ENCODE measurements around the gene SPTLC1.
"Not testable (repeated sequence)": the region's sequence is repeated elsewhere in the genome, so short reads cannot be mapped to it uniquely, and the experiment has no call there.

Gene SPTLC1

DNA sequence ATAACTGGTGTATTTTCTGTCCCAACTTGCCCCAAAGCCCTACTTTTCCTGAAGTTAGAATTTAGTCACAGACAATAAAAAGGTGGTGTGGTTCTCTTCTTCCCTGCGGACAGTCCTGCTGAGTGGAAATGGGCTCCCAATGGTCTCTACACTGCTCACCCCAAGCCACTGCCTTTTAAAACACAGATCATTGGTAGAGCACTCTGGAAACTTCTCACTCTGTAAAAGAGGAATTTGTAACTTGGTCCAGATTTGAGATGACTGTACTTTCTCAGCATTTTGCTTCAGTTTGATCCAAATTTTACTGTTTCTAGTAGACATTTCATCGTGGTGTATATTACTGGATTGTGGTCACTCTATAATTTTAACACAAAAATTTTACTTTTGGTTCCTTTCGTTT, 84.8 kb downstream of the SPTLC1 start:
- no peak for DNase-seq

DNA sequence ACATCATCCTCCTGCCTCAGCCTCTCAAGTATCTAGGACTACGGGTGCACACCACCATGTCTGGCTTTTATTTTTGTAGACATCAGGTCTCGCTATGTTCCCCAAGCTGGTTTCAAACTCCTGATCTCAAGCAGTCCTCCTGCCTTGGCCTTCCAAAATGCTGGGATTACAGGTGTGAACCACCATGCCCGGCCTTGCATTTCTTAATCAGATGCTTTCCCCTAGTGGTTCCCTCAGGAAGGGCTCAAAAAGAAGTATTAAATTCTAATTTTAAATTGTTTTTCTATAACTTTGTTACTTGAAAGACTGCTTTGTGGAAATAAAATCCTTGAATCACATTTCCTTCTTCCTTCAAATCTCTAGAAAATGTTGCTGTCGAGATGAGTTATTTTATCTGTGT, 85.7 kb downstream of the SPTLC1 start:
- DNase-seq = no peak

DNA sequence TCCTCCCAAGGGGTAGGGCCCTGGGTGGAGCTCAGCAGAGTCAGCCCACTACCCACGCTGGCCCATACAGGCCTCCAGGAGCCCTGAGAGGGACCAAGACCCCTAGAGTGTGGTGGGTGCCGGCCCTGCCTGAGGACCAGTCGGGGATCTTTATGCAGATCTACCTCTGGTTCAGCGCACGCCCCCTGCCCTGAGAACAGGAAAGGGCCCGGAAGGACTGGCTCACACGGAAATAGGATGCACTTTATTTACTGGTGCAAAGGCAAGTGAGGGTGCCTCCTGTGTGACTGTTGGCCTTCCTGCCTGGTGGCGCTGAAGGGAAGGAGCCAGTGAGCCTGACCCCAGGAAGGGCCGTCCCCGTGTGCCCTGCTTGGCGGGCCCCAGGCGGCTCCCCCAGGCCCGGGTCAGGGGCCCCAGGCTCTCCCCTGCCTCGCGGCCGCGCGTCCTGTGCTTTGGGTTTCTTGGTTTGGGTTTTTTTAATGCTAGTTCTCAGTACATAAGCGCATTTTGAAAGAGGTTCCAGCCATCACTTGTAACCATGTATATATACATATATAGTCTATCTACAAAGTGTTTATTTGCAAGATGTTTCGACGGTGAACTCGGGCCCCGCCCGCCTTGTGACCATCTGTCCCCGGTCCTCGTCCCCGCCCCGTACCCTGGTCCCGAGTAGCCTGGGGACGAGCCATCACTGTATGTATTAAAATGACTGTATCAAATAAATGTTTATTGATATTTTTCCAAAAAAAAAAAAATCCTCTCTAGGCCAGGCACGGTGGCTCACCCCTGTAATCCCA, 88.8 kb downstream of the SPTLC1 start:
- DNase-seq = no peak

DNA sequence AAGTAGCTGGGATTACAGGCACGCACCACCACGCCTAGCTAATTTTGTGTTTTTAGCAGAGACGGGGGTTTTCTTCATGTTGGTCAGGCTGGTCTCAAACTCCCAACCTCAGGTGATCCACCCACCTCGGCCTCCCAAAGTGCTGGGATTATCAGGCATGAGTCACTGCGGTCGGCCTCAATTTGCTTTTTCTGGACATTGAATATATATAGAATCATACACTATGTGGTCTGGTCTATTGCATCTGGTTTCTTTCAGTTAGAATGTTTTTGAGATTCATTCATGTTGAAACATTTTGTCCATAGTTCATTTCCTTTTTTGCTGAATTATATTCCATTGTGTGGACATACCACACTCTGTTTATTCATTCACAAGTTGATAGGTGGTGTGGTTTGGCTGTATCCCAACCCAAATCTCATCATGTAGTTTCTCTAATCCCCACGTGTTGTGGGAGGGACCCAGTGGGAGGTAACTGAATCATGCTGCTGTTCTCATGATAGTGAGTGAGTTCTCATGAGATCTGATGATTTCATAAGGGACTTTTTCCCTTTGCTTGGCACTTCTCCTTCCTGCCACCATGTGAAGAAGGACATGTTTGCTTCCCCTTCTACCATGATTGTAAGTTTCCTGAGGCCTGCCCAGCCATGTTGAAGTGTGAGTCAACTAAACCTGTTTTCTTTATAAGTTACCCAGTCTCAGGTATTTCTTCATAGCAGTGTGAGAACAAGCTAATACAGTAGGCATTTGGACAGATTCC, 93.2 kb downstream of the SPTLC1 start:
- DNase-seq = peak; percentile 84

DNA sequence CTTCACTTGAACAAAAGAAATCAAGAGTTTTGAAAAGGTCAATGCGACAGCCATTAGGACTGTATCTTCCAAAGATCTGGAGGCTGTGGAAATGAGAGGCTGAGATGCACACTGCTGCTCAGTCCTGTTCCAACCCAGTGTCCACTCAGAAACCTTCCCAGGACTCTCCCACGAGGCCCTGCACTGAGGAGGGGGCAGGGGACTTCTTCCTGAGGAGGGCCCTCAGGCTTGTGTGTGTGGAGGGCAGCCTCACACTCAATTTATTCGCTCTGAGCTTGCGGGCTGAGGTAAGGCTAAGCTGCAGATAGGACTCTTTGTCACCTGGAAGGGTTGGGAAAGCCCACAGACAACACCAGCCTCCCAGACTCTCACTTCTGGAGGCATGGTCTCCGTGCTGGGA, 95.6 kb downstream of the SPTLC1 start:
- DNase-seq = no peak

DNA sequence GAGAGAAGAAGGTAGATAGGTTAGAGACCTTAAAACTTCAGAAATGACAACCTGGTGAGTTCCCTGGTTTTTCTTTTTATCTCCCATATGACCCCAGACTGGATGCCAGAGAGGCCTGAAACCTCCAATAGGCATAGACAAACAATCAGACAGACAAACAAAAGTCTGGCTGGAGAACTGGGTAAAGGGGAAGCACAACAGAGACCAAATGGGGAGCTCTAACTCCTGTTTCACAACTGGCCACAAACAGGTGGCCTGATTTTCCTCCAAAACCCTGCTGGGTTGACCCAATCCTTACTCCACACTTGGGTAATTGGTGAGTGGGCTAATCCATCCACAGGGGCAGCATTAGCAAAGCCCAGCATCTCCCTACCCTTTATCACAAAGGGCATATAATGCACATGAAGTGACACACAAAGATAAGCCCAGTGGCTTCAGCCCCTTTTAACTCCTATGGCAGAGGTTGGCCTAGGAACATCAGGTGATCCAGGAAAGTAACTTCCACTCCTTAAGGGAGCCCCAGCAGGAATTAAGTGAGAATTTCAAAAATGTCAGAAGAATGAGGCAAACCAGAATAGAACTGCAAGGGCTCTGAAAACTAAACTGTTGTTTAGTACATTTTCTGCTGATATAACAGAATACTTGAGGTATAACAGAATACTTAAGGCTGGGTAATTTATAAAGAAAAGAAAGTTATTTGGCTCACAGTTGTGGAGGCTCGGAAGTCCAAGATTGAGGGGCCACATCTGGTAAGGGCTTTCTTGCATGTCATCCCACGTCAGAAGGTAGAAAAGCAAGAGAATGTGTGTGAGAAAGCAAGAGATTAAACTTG, 104.3 kb downstream of the SPTLC1 start:
- DNase-seq = peak; percentile 21

DNA sequence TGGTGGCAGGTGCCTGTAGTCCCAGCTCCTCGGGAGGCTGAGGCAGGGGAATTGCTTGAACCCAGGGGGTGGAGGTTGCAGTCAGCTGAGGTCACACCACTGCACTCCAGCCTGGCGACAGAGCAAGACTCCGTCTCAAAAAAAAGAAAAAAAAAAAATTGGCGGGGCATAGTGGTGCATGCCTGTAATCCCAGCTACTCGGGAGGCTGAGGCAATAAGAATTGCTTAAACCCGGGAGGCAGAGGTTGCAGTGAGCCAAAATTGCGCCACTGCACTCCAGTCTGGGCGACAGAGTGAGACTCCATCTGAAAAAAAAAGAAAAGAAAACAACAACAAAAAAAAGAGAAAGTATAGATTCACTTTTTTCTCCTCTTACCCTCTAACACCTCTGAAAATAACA, 105.0 kb downstream of the SPTLC1 start:
- DNase-seq = not testable (repeated sequence)

DNA sequence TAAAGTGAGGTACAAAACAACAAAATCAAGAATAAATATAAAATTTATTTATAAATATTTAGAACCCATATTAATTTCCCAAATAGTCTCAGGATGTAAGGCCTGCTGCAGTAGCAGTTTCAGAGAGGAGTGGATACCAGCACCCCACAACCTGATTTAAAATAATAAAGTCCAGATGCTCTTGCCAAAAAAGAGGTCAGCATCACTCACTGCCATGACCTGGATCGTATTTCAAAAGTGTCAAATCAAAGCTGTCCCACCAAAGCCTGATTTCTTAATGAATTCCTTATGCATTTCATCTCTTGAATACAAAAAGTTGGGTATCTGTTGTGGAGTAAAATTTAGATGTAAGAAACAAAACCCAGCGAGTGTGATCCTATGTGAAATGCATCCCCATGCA, 107.2 kb downstream of the SPTLC1 start:
- DNase-seq = peak; percentile 45

DNA sequence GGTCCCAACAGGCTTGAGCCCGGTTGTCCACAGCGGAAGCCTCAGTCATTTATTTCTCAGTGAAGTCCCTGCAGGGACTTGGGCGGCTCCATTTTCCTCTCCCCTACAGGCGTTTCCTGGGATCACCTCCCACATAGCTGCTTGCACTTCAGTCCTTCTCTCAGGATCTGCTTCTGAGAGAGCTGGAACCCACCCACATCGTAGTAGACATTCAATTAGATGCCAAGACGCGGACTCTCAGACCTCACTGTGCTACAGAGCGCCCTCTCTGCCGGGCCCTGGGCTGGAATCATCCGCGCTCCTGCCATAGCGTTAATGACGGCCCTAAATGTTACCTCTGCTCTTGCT, 111.2 kb downstream of the SPTLC1 start:
- no peak for DNase-seq

DNA sequence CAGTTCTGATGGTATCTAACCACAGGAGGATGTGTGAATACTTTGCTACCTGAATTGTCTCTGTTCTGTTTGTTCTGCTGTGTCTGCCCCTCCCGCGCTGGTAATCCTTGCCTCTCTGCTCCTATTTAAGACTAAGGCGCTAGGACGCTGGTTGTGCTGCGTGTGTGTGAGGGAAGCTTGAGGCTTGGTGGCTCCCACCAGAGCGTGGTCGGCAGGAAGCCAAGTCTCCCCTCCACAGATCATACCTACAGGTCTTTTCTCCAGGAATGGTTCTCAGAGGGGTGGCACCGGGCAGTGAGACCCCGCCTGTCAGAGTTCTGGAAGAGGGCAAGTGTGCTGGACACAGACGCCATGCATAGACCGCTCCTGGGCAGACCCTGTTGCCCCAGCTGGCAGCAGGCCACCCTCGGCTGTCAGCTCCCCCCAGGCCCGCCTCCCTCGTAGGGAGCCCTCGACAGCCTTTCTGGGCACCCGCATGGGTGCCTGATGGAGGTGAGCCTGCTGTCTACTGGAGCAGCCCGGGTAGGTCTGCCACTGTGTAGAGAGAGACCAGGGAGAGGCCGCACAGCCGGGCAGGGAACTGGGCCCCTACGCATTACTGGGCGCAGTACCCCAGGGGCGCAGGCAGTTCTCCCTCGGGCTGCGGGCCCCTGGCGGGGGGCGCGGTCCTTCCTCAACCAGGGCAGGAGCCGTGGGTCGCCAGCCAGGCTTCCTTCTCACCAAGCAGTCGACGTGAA, 111.7 kb downstream of the SPTLC1 start:
- no peak for DNase-seq

DNA sequence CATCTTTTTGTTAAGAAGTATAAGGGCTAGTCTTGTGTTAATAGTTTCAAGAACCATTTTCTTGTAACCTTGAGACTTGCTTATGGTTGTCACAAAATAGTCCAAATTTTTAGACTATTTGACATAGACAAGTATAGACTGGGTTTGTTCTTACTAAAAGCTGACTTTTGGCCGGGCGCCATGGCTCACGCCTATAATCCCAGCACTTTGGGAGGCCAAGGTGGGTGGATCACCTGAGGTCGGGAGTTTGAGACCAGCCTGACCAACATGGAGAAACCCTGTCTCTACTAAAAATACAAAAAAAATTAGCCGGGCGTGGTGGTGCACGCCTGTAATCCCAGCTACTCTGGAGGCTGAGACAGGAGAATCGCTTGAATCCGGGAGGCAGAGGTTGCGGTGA, 113.3 kb downstream of the SPTLC1 start:
- not testable (repeated sequence) for DNase-seq

DNA sequence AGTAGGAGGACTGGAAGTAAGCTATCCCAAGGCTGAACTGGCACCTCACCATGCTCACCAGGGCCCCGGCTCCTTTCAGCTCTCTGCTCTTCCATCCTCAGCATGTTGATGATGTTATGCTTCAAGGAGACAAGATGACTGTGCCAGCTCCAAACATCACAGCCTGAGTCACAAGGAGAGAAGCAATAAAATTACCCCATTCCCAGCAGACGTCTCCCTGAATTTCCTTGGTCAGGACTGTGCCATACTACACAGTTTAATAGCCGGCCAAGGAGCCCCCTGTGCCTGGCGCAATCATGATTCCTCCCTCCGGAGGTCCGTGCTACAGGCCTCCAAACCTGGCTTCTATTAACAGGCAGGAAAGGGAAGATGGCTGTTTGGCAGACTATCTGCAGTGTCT, 114.0 kb downstream of the SPTLC1 start:
- peak; percentile 38 for DNase-seq

DNA sequence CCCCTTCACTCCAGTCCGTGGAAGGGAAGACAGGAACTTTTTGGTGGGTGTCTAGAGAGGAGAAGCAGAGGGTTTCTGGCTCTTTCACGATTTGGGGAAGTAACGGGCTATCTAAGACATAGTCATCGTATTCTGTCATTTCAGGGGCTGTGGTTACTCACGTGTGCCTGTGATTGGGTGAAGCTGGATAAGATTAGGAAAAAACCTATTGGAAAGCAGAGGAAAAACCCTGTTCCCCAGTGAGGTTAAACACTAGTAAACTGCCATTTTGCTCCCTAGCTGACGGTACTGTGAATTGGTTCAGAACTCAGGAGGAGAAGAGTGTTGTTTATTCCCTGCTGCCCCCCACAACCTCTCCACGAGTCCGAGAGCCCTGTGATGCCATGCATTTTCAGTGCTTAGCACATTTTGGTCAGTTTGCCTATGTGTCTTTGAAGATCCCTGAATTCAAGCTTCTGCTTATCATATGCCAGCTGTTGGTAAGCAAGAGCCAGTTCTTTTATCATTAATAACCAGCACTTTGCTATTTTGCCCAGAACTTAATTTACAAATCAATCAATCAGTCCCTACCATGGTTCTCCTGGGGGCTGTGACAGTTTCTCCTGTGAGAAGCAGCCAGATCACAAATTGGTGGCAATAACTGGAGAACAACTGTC, 120.1 kb downstream of the SPTLC1 start:
- no peak for DNase-seq

DNA sequence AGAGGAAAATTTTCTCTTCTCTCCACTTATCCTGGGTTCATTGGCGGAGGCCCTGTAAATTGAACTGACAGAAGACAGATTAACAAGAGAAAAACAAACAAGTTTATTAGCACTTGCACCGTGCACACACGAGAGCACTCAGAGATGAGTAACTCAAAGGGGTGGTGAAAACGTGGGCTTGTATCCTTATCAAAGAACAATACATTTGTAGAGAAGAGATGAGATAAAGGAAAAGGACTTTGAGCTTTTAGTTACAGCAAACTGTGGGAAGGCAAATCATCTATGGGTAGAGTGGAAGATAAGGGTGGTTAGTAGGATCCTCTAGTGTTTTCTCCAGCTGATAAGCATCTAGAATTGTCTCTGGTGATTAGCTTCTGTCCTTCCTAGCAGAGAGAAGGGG, 120.8 kb downstream of the SPTLC1 start:
- no peak for DNase-seq

DNA sequence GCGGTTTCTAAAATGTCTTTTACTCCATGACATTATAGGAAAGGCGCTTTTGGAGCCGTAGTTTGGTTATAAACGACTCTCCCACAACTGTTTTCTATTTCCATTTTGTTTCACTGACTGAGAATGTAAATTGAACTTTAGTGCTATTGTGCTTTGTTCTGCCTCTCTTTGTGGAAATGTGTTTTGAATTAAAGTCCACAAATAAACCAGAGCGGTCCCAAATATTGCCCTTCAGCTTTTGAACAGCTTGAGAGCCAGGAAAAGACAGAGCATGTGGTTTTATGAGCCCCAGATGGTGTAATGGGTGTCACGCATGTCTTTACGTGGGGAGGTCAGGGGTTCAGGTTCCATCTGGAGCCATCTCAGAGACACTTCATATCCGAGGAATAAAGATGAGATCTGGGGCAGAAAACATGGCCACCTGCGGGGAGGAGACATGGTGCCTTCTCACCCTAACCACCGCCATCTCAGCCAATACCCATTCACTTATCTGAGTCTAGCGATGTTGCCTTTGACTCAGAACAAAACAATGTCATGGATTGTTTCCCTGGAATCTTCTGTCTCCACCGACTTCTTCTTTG, 122.7 kb downstream of the SPTLC1 start:
- DNase-seq = peak; percentile 93

DNA sequence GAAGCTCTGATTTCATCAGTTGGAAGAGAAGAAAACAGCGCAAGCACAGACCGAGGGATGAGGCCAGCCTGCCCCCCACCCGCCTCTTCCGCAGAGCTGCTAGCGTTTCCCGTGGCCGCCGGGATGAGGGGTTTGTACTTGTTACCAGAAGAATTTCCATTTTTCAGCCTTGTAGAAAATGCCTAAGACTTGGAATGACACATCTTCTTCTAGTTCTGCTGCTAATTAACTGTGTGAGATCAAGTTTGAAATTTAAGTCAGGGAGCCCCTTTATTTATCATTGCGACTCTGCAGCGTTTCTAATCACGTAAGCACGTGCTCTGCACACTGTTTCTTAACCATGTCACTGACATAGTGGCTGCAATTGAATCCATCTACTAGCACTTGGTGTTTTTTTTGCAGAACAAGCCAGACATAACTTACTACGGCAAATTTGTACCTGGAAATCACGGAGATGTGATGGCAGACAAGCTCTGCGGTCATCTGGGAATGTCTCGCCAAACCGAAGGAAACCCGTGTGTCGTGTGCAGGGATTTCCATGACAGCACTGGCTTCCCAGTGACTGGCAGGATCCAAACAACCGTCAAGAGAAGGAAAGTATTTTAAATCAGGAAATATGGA, 123.4 kb downstream of the SPTLC1 start:
- peak; percentile 58 for DNase-seq

DNA sequence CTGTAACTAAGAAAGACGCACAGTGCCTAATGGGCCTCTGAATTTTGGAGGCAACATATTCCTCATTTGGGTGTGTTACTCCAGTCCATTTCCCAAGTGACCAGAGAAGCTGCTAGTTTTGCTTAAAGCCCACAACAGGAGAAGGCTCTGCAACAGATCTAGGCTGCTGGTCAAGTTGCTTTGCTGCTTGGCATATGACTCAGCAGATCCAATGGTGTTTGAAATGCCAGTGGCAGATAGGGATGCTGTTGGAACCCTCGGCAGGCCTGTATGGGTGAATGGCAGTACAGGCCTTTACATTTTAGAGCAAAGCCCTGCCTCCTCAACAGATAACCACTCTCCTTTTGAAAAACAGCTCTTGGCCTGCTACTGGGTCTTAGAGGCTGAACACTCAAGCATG, 129.0 kb downstream of the SPTLC1 start:
- DNase-seq = peak; percentile 13

DNA sequence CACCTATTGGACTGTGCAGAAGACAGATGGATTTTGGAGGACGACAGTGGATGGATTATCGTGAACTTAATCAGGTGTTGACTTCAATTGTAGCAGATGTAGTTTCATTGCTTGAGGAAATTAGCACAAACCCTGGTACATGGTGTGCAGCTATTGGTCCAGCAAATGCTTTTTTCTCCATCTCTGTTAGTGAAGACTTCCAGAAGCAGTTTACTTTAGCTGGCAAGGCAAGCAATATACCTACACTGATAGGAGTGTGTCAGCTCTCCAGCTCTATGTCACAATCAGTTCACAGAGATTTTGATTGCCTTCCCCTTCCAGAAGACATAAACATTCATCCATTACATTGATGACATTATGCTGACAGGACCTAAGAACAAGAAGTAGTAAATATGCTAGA, 129.5 kb downstream of the SPTLC1 start:
- no peak for DNase-seq

Measured in fibroblast of skin of abdomen (primary cell).